HG02623 (cell line): ENCODE data around the gene ZCRB1.
"Not testable (repeated sequence)": the region's sequence is repeated elsewhere in the genome, so short reads cannot be mapped to it uniquely, and the experiment has no call there.

Experiments
- ATAC-seq: cut with Tn5 transposase; IDR thresholded peaks from one replicate; pipeline ENCODE4 v1.9.1; 2021; ENCODE audit warnings: moderate library complexity; ENCODE audit not compliant: unreplicated experiment

The ZCRB1 gene

GRCh38 chr12:42330097-42330496 is 4.2 kb upstream of the ZCRB1 start:
- not testable (repeated sequence) for ATAC-seq

DNA sequence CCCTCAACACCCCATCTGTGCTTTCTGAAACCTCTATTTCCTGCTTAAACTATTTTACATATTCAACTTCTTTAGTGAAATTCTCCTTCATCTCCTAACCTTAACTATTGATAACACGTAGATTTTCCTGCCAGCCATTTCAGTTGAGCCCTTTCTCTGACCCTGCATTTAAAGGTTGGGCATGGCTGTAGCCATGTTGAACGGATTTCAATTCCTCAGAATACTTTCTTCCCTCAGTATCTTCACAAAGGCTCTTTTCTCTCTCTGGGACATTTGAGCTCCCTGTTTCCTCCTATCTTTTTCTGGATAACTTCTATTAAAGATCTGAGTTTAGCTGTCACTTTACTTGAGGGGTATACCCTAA is 1.3 kb upstream of the ZCRB1 start:
- no peak for ATAC-seq

DNA sequence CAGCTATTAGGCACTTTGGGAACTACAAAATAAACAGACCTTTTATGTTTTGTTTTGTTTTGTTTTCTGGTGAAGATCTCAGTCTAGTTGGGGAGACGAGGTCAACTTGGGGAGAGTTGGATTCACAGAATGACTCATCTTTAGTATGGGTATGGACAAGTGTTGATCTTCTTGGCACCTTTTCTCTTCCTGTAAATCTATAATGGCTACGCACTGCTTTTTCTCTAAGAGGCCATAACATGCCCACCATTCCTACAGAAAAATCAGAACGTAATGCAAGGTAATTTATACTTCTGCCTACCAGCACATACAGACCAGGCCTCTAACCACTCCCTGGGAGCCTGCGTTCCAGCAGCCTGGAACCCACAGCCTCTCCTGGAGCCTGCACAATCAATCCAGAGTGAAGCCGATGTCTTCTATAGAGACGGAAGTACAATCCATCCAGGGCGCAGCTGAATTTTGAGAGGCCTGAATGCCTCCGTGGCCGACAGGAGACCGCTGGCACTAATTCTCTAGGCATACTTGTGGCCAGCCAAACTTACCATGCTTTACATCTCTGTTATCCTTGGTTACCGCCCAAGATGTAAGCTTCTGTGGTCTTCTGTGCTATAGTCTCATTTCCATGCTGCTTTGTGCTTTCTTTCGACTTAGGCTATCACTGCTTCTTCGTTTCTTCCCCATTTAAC is 790 bp upstream of the ZCRB1 start:
- ATAC-seq = peak; percentile 9

DNA sequence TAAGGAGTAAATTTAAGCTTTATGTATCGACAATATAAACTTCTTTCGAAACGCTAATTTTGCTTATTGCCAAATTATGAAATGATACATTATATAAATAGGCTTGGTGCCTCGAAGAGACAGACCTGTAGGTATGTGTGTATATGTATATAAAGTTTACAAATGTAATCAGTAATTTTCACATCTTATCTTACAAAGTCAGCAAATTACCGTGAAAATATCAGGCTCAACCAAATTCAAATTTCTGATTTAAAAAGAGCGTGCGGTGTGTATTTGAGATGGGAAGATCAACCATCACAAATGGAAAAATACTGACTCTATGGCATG is 605 bp downstream of the ZCRB1 start:
- no peak for ATAC-seq

DNA sequence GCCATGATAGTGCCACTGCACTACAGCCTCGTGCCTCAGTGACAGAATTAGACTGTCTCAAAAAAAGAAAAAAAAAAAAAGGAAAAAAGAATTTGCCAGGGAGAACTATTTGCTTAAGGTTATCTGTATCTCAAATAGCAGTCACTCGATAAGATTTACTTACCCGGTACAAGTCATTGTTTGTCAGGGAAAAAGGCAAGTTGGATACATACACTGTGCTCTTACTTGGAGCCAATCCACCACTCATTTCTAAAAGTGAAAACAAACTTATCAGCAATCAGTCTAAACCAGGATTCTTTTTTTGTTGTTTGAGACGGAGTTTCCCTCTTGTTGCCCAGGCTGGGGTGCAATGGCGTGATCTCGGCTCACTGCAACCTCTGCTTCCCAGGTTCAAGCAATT is 2.0 kb downstream of the ZCRB1 start:
- ATAC-seq = no peak

GRCh38 chr12:42322567-42322966 is 3.3 kb downstream of the ZCRB1 start:
- no peak for ATAC-seq

GRCh38 chr12:42320796-42321195 is 5.1 kb downstream of the ZCRB1 start:
- ATAC-seq = no peak

DNA sequence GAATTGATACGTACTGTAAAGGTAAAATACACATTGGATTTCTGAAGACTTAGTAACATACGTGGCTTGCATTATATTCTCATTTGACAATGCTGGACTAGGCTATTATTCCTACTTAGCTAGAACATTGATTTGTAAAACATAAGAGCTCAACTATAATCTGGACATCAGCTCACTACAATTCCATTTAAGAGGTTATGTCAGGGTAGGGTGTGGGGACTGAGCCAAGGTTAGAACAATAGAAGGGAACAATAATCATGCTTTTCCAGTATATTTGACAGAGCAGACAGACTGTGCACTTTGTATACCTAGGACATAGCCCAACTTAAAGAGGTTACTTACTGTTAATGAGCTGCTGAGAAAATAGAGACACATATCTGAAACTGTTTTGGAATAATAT is 10.8 kb downstream of the ZCRB1 start:
- no peak for ATAC-seq

DNA sequence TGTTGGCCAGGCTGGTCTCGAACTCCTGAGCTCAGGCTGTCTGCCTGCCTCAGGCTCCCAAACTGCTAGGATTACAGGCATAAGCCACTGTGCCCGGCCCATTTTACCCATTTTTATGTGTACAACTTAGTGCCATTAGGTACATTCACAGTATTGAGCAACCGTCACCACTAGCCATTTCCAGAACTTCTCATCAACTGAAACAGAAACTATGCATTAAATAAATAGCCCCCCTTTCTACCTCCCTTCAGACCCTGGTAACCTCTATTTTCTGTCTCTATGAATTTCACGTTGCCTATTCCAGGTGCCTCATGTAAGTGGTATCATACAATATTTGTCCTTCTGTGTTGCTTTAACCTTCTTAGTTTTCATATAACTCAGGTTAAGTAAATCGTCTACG is 15.9 kb downstream of the ZCRB1 start:
- ATAC-seq = no peak

GRCh38 chr12:42308390-42308789 is 17.5 kb downstream of the ZCRB1 start:
- ATAC-seq = no peak

GRCh38 chr12:42306297-42306696 is 19.6 kb downstream of the ZCRB1 start:
- no peak for ATAC-seq

- ATAC-seq = peak; percentile 83
Observed at GRCh38 chr12:42299392-42300308, 26.2 kb downstream of the ZCRB1 start.

DNA sequence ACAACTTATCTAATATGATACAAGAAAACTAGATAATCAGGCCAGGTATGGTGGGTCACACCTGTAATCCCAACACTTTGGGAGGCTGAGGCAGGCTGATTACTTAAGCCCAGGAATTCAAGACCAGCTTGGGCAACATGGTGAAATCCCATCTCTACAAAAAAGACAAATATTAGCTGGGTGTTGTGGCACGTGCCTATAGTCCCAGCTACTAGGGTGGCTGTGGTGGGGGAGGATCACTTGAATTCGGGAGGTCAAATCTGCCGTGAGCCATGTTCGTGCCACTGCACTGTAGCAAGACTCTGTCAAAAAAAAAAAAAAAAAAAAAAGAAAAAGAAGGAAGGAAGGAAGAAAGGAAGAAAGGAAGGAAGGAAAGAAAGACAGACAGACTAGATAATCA is 27.0 kb downstream of the ZCRB1 start:
- ATAC-seq = no peak

GRCh38 chr12:42296503-42297109 is 29.3 kb downstream of the ZCRB1 start:
- no peak for ATAC-seq

GRCh38 chr12:42291680-42292079 is 34.2 kb downstream of the ZCRB1 start:
- no peak for ATAC-seq

DNA sequence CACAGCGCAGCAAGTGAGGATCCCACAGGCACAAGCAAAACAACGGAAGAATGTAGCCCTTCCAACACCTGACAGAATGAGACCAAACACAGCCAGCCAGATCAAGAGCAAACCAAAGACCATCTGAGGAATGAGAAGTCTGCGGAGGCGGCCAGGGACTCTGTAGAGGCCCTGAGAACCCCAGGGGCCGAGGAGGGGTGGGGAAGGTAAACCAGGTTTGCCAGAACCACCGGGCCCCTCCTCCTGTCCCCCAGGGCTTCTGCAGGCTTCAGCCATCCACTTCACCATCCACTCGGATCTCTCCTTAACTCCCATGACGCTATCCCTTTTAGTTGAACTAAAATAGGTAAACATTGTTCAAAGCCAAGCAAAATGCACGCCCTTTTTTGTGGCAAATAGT is 37.4 kb downstream of the ZCRB1 start:
- no peak for ATAC-seq

DNA sequence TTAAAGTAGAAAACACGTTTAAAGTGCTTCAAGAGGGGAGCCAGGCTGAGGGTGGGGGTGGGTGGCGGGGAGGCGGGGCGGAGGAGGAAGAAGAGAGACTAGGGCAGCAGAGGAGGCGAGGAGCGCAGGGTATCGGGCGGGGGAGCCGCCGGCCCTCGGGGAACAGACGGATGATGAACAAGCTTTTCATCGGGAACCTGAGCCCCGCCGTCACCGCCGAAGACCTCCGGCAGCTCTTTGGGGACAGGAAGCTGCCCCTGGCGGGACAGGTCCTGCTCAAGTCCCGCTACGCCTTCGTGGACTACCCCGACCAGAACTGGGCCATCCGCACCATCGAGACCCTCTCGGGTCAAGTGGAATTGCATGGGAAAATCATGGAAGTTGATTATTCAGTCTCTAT is 39.2 kb downstream of the ZCRB1 start:
- no peak for ATAC-seq

- ATAC-seq = no peak
Observed at GRCh38 chr12:42285431-42285830, 40.5 kb downstream of the ZCRB1 start.

- no peak for ATAC-seq
Observed at GRCh38 chr12:42284876-42285275, 41.0 kb downstream of the ZCRB1 start.

DNA sequence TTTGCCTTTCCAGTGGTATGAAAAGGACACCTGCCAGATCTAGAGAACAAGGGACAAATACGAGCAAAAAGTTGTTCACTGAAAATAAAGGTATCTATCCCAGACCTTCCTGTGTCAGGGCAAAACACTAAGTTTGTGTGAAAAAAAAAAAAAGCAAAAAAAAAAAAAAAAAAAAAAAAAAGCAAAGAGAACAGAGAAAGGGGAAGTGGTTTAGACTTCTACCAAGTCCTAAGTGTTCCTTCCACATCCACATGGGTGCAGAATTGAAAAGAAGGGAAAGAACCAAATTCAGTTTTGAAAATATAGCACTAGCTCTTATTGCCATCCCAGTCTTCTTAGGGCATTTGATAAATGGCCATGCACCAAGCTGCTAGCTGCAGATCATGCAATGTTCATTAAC is 41.7 kb downstream of the ZCRB1 start:
- ATAC-seq = no peak

DNA sequence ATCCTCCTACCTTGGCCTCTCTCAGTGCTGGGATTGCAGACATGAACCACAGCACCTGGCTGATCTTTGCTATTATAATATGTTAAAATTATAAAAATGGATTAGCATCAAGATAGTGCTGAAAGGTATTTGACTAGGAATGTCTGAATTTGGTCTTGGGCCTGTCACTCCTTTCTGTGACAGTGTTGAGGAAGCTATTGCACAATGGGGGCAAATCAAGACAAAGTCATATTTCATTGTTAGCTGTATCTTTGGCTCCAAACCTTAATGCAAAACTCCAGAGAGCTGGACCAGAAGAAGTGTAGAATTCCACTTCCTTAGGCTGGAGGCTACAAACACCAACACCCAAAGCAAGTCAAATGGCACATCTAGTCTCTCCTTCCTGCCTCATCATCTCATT is 42.2 kb downstream of the ZCRB1 start:
- no peak for ATAC-seq

DNA sequence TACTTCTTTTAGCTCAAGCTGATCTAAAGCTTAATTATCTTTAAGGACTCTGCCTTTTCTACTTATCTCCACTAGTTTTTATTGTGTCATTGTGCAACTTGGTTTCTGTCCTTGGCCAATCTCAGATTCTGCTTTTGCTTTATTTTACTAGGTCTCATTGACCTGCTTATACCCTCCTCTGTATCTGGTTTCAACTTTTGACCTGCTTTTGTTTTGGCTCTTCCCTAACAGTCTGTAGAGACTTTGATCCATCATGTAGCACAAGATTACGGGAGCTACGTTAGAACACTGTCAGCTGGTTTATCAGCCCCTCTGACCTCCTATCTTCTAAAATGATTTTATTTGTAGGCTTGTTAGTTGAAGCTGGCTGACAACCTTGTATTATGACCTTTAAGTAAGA is 43.6 kb downstream of the ZCRB1 start:
- ATAC-seq = no peak
